KMS-11 (cell line): ENCODE data around the gene NCKAP1.

Experiments used
- H2AFZ ChIP-seq: fragments of 200-600 bp; sonication (generic); 2 replicates; pipeline ENCODE4 v1.6.1; 2016; ENCODE audit warnings: antibody characterized with exemption, mixed run types, low read depth
- H3K27ac ChIP-seq: fragments of 200-600 bp; sonication (generic); 2 replicates; pipeline ENCODE4 v1.6.1; 2016; ENCODE audit warnings: mild to moderate bottlenecking, mixed run types
- H3K27me3 ChIP-seq: fragments of 200-600 bp; sonication (generic); 2 replicates; pipeline ENCODE4 v1.6.1; 2017; ENCODE audit warnings: mild to moderate bottlenecking, low read depth, mixed run types, moderate library complexity; ENCODE audit not compliant: insufficient read depth
- H3K36me3 ChIP-seq: fragments of 200-600 bp; sonication (generic); 2 replicates; pipeline ENCODE4 v1.6.1; 2017; ENCODE audit warnings: mild to moderate bottlenecking, mixed run types; ENCODE audit not compliant: insufficient read depth
- H3K4me1 ChIP-seq: fragments of 200-600 bp; sonication (generic); 2 replicates; pipeline ENCODE4 v1.6.1; 2016; ENCODE audit warnings: mild to moderate bottlenecking, low read depth, mixed run types; ENCODE audit not compliant: poor library complexity, severe bottlenecking
- H3K4me2 ChIP-seq: fragments of 200-600 bp; sonication (generic); 2 replicates; pipeline ENCODE4 v1.7.0; 2016; ENCODE audit warnings: mild to moderate bottlenecking, mixed run types
- H3K4me3 ChIP-seq: fragments of 200-600 bp; sonication (generic); IDR thresholded peaks from 2 replicates; pipeline ENCODE4 v1.6.1; 2017; ENCODE audit warnings: low read depth, low read length, mixed read lengths; ENCODE audit not compliant: insufficient read depth
- H3K79me2 ChIP-seq: fragments of 200-600 bp; sonication (generic); 2 replicates; pipeline ENCODE4 v1.6.1; 2016; ENCODE audit warnings: low read depth, mixed run types; ENCODE audit not compliant: insufficient read depth
- H3K9ac ChIP-seq: fragments of 200-600 bp; sonication (generic); 2 replicates; pipeline ENCODE4 v1.6.1; 2016; ENCODE audit warnings: mild to moderate bottlenecking, mixed run types
- H4K20me1 ChIP-seq: fragments of 200-600 bp; sonication (generic); 2 replicates; pipeline ENCODE4 v1.6.1; 2016; ENCODE audit warnings: mild to moderate bottlenecking, mixed run types; ENCODE audit not compliant: insufficient read depth
- CTCF ChIP-seq: fragments of 200-600 bp; sonication (generic); conservative IDR thresholded peaks from 2 replicates; pipeline ENCODE4 v1.6.1; 2017; ENCODE audit warnings: low read depth, mild to moderate bottlenecking, antibody characterized with exemption, low read length, moderate library complexity, mixed read lengths

NCKAP1 gene

GRCh38 chr2:183037553-183038340 lies 510 bp downstream of the NCKAP1 start:
- peak overlapping the region; percentile 80 for H3K9ac ChIP-seq
- H3K4me1 ChIP-seq: peaks cover 26% of the 10 kb centered on the region
- H3K36me3 ChIP-seq: no peaks in the 10 kb centered on the region
- peak overlapping the region; percentile 69 for H3K4me2 ChIP-seq
- H2AFZ ChIP-seq: peak overlapping the region; percentile 82
- peak overlapping the region; percentile 49; the same call in 1 of the 2 replicates for H3K27ac ChIP-seq
- peak overlapping the region; percentile 38 for H3K4me3 ChIP-seq
- peaks cover 29% of the 10 kb centered on the region for H3K27me3 ChIP-seq
- peaks cover 9% of the 10 kb centered on the region; the same call in 1 of the 2 replicates for H3K79me2 ChIP-seq
- no peak for TF ChIP-seq CTCF
- peaks cover 15% of the 10 kb centered on the region; the same call in 1 of the 2 replicates for H4K20me1 ChIP-seq

GRCh38 chr2:183037074-183037552 lies 1.1 kb downstream of the NCKAP1 start:
- Histone ChIP-seq H3K36me3 (no peaks in the 10 kb centered on the region), H3K4me3 (no peak overlapping the region), H3K27me3 (peaks cover 29% of the 10 kb centered on the region), H3K4me1 (peaks cover 26% of the 10 kb centered on the region), H4K20me1 (peaks cover 15% of the 10 kb centered on the region; the same call in 1 of the 2 replicates), H3K27ac (no peak overlapping the region), H2AFZ (peak overlapping the region; percentile 82), H3K9ac (peak overlapping the region; percentile 80; the same call in 1 of the 2 replicates), H3K4me2 (peak overlapping the region; percentile 69), H3K79me2 (peaks cover 9% of the 10 kb centered on the region; the same call in 1 of the 2 replicates)
- no peak for TF ChIP-seq CTCF

GRCh38 chr2:183035954-183036669 lies 2.1 kb downstream of the NCKAP1 start:
- Histone ChIP-seq H3K4me1 (peaks cover 26% of the 10 kb centered on the region), H3K4me2 (peak overlapping the region; percentile 69), H2AFZ (no peak overlapping the region), H3K36me3 (no peaks in the 10 kb centered on the region), H3K79me2 (peaks cover 14% of the 10 kb centered on the region; the same call in 1 of the 2 replicates), H4K20me1 (peaks cover 15% of the 10 kb centered on the region; the same call in 1 of the 2 replicates), H3K9ac (no peak overlapping the region), H3K27ac (no peak overlapping the region), H3K27me3 (peaks cover 29% of the 10 kb centered on the region), H3K4me3 (no peak overlapping the region)
- TF ChIP-seq CTCF: no peak

- no peak overlapping the region for H2AFZ ChIP-seq
- peaks cover 14% of the 10 kb centered on the region; the same call in 1 of the 2 replicates for H3K79me2 ChIP-seq
- H3K27ac ChIP-seq: no peak overlapping the region
- TF ChIP-seq CTCF: no peak
- H4K20me1 ChIP-seq: peaks cover 15% of the 10 kb centered on the region; the same call in 1 of the 2 replicates
- H3K27me3 ChIP-seq: peaks cover 29% of the 10 kb centered on the region
- H3K9ac ChIP-seq: no peak overlapping the region
- no peak overlapping the region for H3K4me3 ChIP-seq
- peaks cover 26% of the 10 kb centered on the region for H3K4me1 ChIP-seq
- no peaks in the 10 kb centered on the region for H3K36me3 ChIP-seq
- H3K4me2 ChIP-seq: peak overlapping the region; percentile 69; the same call in 1 of the 2 replicates
Observed at GRCh38 chr2:183035298-183035953, 2.8 kb downstream of the NCKAP1 start.
